Cardiac muscle cell (in vitro differentiated cells and primary cell): Measurements from ENCODE around the gene GLIPR2. TPM values are rescaled to one million over a fixed set of nuclear protein-coding genes. Genes with fewer than 3 reads are reported as not detected.
"Not testable (repeated sequence)": the region's sequence is repeated elsewhere in the genome, so short reads cannot be mapped to it uniquely, and the experiment has no call there.

Source experiments
- DNase-seq, 2 donors: peaks; one replicate each; pipeline versions ENCODE4 v3.0.0 to v3.0.0-alpha.2; 2010 to 2017; ENCODE audit warnings: low read depth in 1 of 2, low spot score in 1 of 2
- H3K27ac ChIP-seq: fragments of 200-600 bp; sonication (generic); 2 replicates; pipeline ENCODE4 v1.5.1; 2016
- H3K27me3 ChIP-seq: fragments of 200-600 bp; sonication (generic); 2 replicates; pipeline ENCODE4 v1.6.0; 2016; ENCODE audit warnings: control low read depth
- H3K36me3 ChIP-seq: fragments of 200-600 bp; sonication (generic); 2 replicates; pipeline ENCODE4 v1.5.1; 2016; ENCODE audit warnings: control low read depth
- H3K4me1 ChIP-seq: fragments of 200-600 bp; sonication (generic); 2 replicates; pipeline ENCODE4 v1.8.1; 2017; ENCODE audit warnings: low read depth, mild to moderate bottlenecking, mixed run types
- H3K4me3 ChIP-seq: fragments of 200-600 bp; sonication (generic); 2 replicates; pipeline ENCODE4 v1.5.1; 2016; ENCODE audit warnings: mild to moderate bottlenecking
- H3K9me3 ChIP-seq: fragments of 200-600 bp; sonication (generic); 2 replicates; pipeline ENCODE4 v1.5.1; 2017; ENCODE audit warnings: low read depth, mild to moderate bottlenecking, control low read depth
- CTCF ChIP-seq: IDR thresholded peaks from 2 replicates; pipeline ENCODE4 v1.5.1; 2012; ENCODE audit warnings: low read depth, mild to moderate bottlenecking, low read length
- polyA plus RNA-seq: library from polyadenylated mRNA; unstranded; fragments of >200 nt; fragmentation: Nextera tagmentation; extraction: Ambion mirVana; gene quantifications from 2 replicates; pipeline ENCODE4 v1.2.1, GENCODE V29; 2016
- total RNA-seq: library from RNA; depleted of rRNA; stranded (reverse); fragments of >200 nt; gene quantifications from 2 replicates; pipeline ENCODE4 v1.2.3, GENCODE V29; 2016

GLIPR2 gene
- total and polyA plus RNA-seq, 2 experiments from 2014 or later = 3.2 to 15.1 TPM

GRCh38 chr9:36158122-36158521 is 21.6 kb downstream of the GLIPR2 start:
- Histone ChIP-seq H3K36me3 (no peaks in the 10 kb centered on the region), H3K27ac (no peak overlapping the region)
- no peak for TF ChIP-seq CTCF

DNA sequence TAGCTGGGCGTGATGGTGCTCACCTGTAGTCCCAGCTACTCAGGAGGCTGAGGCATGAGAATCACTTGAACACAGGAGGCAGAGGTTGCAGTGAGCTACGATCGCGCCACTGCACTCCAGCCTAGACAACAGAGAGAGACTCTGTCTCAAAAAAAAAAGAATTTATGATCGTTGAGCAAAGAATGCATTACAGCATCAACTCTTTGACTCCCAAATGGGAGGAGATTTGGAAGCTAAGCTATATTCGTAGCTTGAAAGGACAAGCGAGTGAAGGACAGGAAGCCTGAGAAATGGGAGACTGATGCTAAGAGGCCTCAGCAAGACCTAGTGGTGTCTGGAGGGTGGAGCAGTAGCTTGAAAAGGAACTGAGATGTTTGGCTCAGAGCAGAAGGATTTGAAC is 22.4 kb downstream of the GLIPR2 start:
- H3K9me3 ChIP-seq = no peaks in the 10 kb centered on the region
- DNase-seq = peak in 1 of 2 donors; percentile 33
- peaks cover 22% of the 10 kb centered on the region for H3K4me1 ChIP-seq
- H3K36me3 ChIP-seq = no peaks in the 10 kb centered on the region
- no peak overlapping the region for H3K27ac ChIP-seq
- TF ChIP-seq CTCF = no peak
- H3K4me3 ChIP-seq = no peak overlapping the region
- no peaks in the 10 kb centered on the region for H3K27me3 ChIP-seq

More at GRCh38 chr9:36158122-36158521, 21.6 kb downstream of the GLIPR2 start:
- peak in 1 of 2 donors; percentile 82 for DNase-seq
- Histone ChIP-seq H3K9me3 (no peaks in the 10 kb centered on the region), H3K4me3 (no peak overlapping the region), H3K4me1 (peaks cover 14% of the 10 kb centered on the region), H3K27me3 (no peaks in the 10 kb centered on the region)

GRCh38 chr9:36159509-36159908 is 23.0 kb downstream of the GLIPR2 start:
- H3K9me3 ChIP-seq, H3K27ac ChIP-seq, H3K36me3 ChIP-seq, H3K27me3 ChIP-seq, DNase-seq, H3K4me3 ChIP-seq: not testable (repeated sequence)
- H3K4me1 ChIP-seq = peaks cover 21% of the 10 kb centered on the region

- H3K27ac ChIP-seq = not testable (repeated sequence)
These were observed 23.6 kb downstream of the GLIPR2 start for GRCh38 chr9:36160126-36160525.

GRCh38 chr9:36161187-36161586 is 24.7 kb downstream of the GLIPR2 start:
- DNase-seq = peak in 1 of 2 donors; percentile 30
- no peak for TF ChIP-seq CTCF
- Histone ChIP-seq H3K4me1 (peaks cover 15% of the 10 kb centered on the region), H3K27ac (no peak overlapping the region), H3K27me3 (no peaks in the 10 kb centered on the region), H3K9me3 (no peaks in the 10 kb centered on the region), H3K4me3 (no peak overlapping the region), H3K36me3 (no peaks in the 10 kb centered on the region)

More at GRCh38 chr9:36160126-36160525, 23.6 kb downstream of the GLIPR2 start:
- not testable (repeated sequence) for H3K27me3 ChIP-seq, H3K9me3 ChIP-seq, H3K4me3 ChIP-seq, H3K36me3 ChIP-seq, DNase-seq
- H3K4me1 ChIP-seq = peaks cover 15% of the 10 kb centered on the region

DNA sequence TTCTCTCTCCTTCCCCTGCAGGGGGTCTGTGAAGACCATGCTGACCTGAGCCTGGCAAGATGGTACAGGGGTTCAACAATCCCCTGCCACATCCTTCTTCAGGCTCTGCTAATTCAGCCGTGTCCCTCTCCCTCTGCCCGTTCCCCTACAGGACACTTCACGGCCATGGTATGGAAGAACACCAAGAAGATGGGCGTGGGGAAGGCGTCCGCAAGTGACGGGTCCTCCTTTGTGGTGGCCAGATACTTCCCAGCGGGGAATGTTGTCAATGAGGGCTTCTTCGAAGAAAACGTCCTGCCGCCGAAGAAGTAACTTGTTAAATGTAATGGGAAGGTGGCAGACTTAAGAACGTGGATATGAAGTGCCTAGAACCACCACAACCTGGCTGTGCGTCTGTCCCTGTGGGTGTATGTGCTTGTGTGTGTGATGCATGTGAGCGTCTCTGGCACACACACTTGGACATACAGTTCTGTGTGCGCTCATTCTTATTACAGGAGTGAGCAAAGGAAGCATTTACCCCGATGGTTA is 25.7 kb downstream of the GLIPR2 start:
- no peak for TF ChIP-seq CTCF
- peaks cover 15% of the 10 kb centered on the region for H3K4me1 ChIP-seq
- H3K4me3 ChIP-seq = no peak overlapping the region
- no peaks in the 10 kb centered on the region for H3K36me3 ChIP-seq
- H3K27me3 ChIP-seq = no peaks in the 10 kb centered on the region
- peak overlapping the region; percentile 87 for H3K27ac ChIP-seq
- no peak for DNase-seq
- no peaks in the 10 kb centered on the region for H3K9me3 ChIP-seq
